Fibroblast of skin of abdomen (primary cell): ENCODE results near the gene NUP107.

Experiments
- DNase-seq: peaks from one replicate; pipeline ENCODE4 v3.0.0-alpha.2; 2013

The NUP107 gene

DNA sequence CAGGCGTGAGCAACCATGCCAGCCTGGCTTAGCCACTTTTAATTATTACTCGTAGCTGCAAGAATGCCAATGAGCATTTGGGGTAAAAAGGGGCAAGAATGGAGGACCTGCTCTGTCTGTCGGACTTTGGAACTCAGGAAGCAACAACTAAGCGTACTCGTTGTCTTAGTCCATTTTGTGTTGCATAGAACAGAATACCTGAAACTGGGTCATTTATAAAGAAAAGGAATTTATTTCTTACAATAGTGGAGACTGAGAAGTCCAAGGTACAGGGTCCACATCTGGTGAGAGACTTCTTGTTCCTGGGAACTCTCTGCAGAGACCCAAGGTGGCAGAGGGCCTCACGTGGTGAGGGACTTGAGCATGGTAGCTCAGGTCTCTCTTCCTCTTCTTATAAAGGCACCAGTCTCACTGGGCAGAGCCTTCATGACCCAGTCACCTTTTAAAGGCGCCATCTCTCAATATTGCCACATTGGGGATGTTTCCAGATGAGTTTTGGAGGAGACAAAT lies 88.4 kb downstream of the NUP107 start:
- no peak for DNase-seq

DNA sequence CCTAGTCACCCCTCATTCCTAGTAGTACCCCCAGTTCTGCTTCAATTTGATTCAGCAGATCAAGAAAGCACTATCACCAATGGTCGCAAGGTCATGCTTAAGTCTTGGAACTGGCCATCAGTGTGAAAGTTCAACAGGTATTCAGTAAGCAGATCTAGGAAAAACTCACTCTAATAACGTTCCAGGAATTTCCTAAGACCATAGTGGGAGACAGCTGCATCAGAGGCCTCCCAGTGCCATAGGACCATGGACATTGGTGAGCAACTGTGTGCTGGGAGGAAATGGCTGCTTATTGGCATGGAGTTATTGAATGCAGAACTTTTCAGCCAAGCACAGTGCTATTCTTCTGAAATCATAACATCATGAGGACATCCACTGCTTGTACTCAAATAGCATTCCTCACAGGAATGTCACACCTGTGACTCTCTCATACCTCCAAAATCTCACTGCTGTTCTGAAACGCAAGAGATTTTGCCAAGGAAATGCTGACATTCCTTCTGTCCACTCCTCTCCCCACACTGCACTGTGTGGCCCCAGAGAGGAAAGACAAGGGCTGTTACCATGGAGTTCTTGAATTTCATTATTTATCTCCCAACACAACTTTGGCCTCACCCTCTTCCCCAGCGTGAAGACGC lies 90.3 kb downstream of the NUP107 start:
- DNase-seq: no peak

DNA sequence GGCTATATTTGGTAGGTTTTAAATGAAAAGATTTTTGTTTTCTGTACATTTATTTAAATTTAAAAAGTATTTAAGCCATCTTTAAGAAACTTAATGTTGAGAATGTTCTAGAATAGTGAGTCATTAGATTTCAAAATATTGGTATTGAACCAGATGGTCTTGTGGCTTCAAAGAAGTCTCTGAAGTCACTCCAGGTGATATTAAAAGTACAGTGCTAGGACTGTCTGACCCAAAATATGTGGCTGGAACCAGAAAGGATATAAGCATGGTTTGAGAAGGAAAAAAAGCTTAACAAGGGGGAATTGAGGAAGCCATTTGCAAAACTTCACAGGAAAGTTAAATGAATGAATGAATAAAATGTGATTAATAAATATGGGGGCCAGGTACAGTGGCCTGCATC lies 92.5 kb downstream of the NUP107 start:
- DNase-seq: no peak

DNA sequence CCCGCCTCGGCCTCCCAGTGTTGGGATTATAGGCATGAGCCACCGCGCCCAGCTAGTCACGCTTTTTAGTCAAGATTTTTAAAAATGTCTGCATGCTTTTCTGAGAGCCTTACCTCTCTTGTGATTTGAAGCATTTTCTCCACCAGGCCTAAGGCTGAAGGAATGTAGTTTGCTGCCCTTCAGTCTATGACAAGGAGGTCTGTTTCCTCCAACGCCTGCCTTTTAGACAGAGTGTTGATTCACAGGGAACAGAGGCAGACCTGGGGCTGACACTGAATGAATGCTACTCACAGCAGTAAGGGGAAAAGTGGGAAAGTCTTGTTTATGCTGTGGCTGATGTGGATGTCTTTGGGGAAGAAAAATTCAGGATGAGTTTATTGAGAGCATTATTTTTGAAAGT lies 94.0 kb downstream of the NUP107 start:
- no peak for DNase-seq

DNA sequence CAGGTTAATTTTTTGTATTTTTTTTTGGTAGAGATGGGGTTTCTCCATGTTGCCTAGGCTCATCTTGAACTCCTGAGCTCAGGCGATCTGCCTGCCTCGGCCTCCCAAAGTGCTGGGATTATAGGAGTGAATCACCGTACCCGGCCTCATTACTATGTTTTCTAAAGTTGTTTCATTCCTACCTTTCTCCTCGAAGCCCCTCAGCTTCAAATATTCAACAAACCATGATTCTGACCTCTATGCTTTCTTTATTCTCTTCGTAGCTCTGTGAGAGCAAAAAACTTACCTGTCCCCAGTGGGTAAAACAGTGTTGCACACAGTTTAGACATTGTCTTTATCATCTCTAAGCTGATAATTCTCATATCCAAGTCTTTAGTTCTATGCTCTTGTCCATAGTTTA lies 95.0 kb downstream of the NUP107 start:
- DNase-seq: no peak

DNA sequence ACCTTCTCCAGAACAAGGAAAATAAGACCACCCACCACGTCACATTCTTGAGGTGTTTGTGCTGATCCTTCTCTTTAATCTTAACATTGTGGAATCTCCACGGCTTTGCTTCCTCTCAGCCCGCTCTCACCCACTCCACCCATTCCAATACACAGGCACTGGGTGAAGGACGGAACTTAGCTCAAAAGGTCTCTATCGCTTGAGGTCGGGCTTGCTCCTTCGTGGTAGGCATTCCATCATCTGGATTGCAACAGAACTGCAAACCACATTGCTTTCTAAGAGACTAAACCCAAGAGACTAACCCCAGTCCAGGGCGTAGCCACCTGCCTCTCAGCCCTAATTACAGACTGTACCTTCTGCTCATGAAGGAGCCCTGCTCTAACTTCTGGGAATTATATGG lies 97.2 kb downstream of the NUP107 start:
- DNase-seq: no peak

DNA sequence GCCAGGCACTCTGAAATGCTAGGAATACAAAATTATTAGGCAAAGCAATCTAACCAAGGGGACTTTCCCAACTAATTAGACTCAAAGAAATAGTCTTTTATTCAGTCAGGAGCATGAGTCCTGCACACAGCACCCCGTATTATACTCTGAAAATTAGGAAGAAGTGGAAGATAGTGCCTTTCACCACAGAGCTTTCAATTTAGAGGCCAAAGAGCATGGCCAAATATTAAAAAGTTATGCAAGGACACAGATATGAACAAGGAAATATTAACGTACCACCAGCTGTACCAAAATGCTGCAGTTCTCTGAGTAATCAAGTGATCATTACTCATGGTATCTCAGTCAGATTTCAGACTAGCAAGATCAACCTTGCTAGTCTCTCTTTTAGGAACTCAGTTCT lies 98.6 kb downstream of the NUP107 start:
- no peak for DNase-seq

DNA sequence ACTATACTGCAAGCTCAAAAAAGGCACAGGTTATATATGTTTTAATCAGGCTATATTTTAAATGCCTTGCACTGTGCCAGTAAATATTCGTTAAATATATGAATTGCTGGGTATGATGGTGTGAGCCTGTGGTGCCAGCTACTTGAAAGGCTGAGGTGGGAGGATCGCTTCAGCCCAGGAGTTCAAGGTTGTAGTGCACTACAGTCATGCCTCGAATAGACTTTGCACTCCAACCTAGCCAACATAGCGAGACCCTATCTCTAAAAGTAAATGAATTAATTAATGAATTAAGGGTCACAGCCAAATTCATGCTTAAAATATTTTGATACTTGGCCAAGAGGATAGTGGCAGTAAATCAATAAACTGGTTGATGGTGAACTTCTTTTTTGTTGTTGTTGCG lies 99.0 kb downstream of the NUP107 start:
- no peak for DNase-seq

DNA sequence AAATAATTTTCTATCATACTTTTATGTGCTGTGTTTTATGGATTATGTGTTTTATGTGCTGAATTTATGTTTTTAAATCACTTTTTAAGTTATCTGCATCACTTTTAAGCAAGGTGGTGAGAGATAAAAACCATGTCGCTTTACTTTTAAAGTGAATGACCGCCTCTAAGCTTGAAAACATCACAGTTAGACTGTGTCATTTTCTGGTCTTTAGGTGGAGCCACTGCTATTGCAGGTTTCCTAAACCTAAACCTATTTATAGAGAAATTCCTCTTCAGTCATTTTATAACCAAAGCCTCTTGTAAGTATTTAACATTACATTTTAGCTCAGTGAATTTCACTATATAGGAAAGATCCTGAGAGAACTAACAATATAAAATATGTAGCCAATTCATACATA lies 100.2 kb downstream of the NUP107 start:
- no peak for DNase-seq

DNA sequence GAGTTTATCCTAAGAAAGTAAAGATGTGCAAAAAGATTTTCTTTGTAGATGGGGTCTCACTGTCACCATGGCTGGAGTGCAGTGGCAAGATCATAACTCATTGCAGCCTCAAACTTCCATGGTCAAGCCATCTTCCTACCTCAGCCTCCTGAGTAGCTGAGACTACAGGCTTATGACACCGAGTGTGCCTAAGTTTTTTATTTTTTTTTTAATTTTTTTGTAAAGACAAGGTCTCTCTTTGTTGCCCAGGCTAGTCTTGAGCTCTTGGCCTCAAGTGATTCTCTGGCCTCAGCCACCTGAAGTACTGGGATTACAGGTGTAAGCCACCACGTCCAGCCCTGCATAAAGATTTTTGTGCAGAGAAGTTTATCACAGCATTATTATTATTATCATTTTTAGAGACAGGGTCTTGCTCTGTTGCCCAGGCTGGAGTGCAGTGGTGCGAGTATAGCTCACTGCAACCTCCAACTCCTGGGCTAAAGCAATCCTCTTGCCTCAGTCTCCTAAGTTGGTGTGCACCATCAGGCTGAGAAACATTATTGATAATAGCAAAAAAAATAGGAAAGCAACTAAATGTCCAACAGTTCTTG lies 101.9 kb downstream of the NUP107 start:
- DNase-seq: no peak

DNA sequence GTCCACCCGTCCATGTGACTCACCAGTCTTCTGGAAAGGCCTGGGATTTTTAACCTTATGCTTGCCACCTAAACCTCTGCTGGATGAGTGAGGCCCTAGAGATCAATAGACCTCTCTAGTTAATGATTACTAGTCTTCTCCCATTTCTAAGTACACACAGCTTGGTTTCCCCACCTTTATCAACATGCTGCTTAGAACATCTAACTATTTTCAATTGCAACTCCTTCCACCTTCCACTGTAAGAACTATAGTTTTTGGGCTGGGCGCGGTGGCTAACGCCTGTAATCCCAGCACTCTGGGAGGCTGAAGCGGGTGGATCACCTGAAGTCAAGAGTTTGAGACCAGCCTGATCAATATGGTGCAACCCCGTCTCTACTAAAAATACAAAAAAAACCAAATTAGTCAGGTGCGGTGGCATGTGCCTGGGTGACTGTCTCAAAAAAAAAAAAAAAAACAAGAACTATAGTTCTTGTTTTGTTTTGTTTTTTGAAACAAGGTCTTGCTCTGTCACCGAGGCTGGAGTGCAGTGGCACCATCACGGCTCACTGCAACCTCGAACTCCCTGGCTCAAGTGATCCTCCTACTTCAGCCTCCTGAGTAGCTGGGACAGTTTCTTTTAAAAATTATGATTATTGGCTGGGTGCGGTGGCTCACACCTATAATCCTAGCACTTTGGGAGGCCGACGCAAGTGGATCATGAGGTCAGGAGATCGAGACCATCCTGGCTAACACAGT lies 102.5 kb downstream of the NUP107 start:
- no peak for DNase-seq

DNA sequence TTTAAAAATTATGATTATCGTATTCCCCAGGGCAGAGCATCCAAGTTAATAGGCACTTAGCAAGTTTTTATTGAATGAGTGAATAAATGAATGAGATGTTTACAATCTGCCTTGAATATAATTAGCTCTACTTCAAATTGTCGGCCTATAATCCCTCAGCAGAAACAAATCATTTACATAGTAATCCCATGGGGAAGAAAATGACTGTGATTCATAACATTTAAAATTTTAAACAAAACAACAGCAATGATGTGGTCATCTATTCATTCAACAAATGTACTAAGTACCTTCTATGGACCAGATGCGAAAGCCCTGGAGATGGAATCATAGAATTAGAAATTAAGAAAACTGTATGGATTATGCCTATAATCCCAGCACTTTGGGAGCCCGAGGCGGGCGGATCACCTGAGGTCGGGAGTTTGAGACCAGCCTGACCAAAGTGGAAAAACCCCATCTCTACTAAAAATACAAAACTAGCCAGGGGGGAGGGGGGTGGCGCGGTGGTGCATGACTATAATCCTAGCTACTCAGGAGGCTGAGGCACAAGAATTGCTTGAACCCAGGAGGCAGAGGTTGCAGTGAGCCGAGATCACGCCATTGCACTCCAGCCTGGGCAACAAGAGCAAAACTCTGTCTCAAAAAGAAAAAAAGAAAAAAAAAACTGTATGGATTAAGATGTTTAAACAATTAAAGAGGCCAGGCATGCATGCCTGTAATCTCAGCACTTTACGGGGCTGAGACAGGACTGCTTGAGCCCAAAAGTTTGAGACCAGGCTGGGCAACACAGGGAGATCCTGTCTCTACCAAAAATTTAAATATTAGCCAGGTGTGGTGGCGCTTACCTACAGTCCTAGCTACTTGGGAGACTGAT lies 103.5 kb downstream of the NUP107 start:
- DNase-seq: no peak

DNA sequence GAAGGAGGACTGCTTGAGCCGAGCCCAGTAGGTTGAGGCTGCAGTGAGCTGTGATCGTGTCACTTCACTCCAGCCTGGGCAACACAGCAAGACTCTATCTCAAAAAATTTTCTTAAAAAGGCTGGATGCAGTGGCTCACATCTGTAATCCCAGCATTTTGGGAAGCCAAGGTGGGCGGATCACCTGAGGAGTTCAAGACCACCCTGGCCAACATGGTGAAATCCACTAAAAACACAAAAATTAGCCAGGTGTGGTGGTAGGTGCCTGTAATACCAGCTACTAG lies 104.1 kb downstream of the NUP107 start:
- no peak for DNase-seq

DNA sequence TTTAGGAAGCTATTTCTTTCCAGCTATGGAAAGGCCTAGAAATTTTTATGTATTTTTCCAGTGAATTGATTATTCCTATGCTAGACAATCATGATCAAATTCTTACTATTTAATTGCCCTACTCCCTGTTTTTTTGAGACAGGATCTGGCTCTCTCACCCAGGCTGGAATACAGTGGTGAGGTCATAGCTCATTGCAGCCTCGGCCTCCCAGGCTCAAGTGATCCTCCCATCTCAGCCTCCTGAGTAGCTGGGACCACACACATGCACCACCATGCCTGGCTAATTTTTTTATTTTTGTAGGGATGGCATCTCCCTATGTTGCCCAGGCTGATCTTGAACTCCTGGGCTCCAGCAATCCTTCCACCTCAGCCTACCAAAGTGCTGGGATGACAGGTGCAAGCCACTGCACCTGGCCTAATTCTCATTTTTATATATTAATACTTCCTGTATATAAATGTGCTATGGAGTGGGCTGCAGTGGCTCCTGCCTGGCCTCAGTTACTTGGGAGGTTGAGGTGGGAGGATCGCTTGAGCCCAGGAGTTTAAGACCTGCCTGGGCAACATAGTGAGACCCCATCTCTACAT lies 105.2 kb downstream of the NUP107 start:
- DNase-seq: no peak

DNA sequence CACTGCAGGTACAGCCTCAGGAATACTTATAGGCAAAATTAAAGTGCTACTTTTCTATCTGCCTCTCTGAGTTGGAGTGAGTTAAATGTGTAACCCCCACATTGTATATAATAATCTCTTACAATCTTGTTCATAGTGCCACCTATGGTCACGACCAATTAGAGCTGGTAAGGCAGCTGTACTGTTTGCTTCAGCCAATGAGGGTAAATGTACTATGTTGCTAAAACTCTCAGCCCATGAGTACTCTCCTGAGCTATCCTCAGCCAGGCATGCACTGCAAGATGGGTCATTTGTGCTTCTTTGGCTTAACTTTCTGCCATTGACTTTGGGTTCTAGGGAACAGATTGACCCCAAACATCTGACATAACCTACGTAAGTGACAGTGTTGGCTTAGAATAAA lies 106.2 kb downstream of the NUP107 start:
- no peak for DNase-seq

DNA sequence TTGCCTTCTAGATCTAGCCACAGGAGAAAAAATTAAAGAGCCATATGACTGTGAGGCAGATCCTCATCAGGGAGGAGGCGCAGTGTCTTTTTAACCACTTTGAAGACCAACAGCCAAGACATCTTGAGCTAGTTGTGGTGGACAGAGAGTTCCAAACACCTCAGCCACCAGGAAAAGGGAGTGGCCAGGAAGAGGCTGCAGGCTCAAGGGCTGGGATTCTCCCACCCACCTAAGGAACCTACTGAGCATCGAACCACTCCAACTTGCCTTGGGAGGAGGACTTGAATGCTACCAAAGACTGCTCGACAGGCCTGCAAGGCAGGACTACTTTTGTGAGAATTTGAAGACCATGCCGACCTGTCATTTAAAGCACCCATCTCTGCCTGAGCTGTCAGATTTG lies 106.7 kb downstream of the NUP107 start:
- DNase-seq: no peak

DNA sequence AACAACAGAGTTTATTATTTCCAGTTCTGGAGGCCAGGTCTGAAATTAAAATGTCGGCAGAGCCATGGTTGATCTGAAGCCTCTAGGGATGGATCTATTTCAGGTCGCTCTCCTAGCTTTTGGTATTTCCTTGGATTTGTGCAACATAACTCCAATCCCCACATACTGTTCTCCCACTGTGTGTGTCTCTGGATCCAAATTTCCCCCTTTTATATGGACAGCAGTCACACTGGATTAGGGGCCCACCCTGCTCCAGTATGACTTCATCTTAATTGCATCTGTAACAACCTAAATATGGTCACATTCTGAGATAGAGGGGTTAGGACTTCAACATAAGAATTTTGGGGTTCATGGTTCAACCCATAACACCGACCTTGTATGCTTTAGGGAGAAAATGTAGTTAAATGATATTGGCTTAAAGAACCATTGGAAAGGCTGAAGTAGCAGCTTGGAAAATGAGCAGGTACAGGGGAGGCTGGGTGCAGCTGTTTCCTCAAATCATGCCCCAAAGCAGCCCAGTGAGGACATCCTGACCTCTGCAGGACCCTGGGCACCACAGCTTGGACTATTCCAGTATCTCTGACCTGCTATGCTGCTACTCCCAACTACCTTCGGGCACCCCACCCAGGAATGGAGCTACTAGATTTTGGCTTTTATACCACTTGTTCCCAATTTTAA lies 107.3 kb downstream of the NUP107 start:
- DNase-seq: no peak

DNA sequence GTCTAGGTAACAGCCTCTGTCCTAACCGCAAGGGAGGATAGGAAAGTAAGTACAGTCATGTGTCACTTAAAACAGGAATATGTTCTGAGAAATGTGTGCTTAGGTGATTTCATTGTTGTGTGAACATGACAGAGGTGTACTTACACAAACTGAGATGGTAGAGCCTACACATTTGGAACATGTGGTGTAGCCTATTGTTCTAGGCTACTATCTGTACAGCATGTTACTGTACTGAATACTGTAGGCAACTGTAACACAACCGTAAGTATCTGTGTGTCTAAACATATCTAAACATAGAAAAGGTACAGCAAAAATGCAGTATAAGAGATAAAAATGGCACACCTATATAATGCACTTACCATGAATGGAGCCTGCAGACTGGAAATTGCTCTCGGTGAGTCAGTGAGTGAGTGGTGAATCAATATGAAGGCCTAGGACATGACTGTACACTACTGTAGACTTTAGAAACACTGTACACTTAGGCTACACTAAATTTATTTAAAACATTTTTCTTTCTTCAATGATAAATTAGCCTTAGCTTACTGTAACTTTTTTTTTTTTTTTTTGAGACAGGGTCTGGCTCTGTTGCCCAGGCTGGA lies 108.0 kb downstream of the NUP107 start:
- peak; percentile 70 for DNase-seq
